ENCODE measurements around the gene PARP6.

Gene PARP6

DNA sequence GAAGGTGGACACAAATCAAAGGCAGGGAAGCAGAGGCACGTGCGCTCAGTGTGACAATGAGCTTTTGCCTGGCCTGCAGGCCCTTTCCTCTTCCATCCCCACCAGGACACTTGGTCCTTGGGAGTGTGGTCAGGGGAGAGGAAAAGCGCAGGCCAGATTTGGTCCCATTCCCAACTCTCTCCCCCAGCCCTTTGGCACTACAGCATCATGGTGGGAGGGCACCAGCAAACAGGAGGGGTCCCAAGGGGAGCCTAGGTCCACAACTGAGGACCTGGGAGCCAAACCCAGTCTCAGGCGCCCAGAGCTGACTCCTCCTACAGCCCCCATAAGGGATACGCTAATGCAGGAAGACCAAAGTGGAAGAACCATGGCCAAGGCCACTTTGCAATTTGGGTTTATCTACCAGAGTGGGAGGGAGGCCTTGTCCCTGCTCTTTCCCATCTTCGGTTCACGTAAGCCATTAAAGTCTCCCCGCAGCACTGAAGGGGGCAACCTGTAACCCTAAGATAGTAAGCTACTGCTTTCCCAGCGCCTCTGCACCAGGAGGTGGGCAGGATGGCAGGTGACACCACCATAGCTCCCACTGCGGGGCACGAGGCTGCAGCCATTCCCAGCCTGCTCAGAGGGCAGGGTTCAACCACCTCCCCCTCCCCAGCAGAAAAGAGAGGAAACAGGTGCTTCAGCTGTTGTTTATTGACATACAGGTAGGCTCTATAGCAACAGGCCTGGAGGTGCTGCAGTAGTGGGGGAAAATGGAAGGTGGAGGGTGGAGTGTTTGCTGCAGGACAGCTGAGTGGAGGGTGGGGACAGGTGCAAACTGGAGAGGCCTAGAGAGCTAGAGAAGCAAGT, 73.8 kb downstream of the PARP6 start:
- DNase-seq (ENCODE audit: low read depth), result no peak

DNA sequence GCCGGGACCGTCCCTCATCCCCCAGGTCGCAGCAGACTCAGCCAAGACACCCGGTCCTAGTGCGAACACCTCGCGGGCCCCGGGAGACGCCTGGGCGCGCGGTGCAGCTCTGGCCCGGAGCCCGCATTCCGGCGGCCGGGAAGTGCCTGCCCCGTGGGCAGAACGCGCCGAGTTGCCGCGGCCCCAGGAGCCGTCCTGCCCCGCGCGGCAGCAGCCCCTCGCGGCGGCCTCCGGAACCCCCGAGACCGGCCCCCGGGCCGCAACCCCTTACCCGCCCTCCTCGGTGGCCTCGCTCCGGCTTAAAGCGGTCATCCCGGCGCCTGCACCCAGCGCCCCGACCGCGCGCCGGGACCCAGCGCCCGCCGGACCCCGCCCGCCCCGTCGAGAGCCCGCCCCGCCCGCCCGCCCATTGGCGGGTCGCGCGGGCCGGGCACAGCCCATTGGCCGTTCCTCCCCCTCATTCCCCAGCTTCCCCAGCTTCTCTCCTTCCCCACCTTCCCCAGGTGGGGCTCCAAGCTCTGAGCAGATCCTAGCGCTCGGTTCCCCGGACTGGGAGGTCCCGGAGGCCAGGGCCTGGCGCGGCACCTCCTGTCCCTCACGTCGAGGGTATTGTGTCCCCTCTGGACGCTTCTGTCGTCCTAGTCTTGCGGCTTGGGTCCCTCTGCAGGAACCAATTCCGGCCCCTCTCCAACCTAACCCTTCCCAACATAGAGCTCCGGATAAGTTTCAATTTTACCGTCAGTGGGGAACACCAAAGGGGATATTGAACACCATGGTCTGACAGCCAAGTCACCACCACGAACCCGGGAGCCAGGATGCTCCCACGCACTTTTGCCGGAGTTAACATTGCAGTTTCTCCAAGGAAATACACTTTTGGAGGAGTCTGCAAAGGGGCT, 74.6 kb downstream of the PARP6 start, which contains the start of gene GRAMD2A:
Gene GRAMD2A (minus strand): TSS at position 328 of the 896 bp plus-strand sequence.
- DNase-seq (ENCODE audit: low read depth), result peak; percentile 30

DNA sequence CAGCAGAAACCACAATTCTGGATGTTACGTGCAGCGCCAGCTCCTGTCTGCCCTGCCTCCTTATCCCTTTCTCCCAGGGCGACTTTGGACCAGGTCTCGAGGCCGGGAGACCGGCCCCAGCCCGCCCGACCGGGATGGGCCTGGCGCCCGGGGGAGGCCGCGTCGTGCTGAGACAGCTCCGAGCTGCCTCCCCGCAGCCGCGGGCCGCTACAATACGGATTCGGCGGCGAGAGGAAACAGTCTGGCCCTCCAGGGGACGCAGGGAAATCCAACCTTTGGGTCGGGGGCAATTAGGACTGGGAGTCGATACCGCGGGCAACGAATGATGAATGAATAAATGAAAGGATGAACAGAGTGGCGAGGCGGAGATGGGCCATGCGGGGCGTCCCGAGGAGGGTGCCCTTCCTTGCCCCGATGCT, 75.3 kb downstream of the PARP6 start:
- no peak for DNase-seq (ENCODE audit: low read depth)

DNA sequence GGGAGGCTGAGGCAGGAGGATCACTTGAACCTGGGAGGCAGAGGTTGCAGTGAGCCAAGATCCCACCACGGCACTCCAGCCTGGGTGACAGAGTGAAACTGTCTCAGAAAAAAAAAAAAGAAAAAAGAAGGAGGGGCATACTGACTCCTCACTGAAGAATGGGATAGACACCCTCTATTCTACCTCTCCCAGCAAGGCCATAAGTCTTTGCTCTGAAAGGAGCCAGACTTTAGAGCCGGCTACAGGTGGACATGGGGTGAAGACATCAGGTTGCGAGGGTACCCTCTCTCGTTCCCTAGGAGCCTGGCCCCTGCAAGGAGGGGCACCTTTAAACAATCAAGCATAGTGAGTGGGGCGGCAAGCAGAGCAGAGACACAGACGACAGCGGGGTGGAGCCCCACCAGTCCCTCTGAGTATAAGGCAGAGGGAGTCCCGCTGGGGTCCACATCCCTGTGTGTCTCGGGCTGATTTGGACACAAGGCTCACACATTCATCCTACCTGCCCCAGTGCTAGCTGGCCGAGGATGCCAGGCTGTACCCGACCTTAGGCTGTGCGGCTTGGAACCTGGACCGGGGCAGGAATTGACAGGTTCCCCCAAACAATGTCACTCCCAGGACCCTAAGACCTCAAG, 75.8 kb downstream of the PARP6 start:
- DNase-seq (ENCODE audit: low read depth), result no peak

DNA sequence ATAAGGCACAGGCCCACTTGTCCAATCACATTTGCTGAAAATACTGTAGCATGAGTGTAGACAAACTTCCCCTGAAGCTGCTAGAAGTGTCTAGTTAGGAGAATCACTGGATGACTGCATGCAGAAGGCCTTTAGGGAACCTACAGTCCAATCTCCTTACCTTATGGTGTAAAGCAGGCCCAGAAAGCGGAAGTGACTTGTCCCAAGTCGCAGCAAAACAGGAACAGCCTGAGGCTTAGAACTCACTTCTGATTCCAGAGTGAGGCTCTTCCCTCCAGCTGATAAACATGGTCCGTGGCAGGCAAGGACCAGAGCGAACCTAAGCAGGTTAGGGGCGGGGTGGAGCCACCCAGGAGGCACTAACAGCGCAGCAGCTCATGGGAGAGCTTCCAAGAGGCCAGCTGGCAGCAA, 77.2 kb downstream of the PARP6 start:
- no peak for DNase-seq (ENCODE audit: low read depth)

DNA sequence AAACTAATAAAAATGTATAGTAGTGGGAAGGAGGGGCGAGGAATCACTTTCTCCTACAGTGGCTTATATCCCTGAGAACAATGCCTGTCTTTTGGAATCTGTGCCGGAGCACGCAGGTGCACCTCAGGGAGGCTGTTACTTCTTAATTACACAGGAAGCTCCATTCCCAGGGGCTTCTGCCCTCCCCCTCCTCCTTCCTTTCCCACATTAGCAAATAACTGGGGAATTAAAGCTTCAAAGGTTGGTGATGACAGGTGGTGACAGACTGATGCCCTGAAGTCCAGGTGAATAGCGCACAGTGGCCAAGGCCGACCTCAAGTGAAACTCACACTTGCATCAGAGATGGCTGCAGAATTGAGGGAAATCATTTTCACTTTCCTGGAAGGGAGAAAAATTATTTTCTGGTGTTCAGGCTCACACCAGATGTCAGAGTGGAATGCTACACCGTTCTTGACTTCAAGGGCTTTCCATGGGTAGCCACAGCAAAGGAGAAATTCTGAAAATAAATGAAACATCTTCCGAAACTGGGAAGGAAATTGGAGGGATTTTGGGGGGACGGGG, 78.4 kb downstream of the PARP6 start:
- DNase-seq (ENCODE audit: low read depth), result no peak

DNA sequence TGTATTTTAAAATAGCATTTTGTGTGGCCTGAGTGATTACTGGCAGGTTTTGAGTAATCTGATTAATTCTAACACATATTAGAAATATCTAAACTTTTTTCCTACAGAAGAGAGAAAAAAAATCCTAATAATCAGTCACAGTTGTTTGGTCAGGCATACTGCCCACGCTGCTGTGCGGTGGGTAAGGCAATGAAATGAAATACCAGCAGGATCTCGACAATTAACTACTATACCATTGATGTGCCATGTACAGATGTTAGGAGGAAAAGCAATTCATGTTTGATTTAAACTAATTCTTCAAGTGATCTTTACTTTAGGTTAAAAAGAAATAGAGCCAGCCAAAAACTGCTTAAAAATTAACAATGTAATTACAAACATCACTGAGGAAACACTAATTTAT, 79.9 kb downstream of the PARP6 start:
- no peak for DNase-seq (ENCODE audit: low read depth)

Measured in amniotic epithelial cell (primary cell).